ENCODE results near the gene ACOT13. TPM values are rescaled to one million over a fixed set of nuclear protein-coding genes. Genes with fewer than 3 reads are reported as not detected.

The ACOT13 gene
- total and polyA plus RNA-seq, 8 donors = 23.3 to 25.2 (median 24.4) TPM

GRCh38 chr6:24686408-24686807 is 19.5 kb downstream of the ACOT13 start:
- Histone ChIP-seq H3K9me3 (no peaks in the 10 kb centered on the region), H3K27ac (no peak overlapping the region), H3K36me3 (no peaks in the 10 kb centered on the region), H3K4me3 (no peak overlapping the region), H3K27me3 (no peaks in the 10 kb centered on the region), H3K4me1 (peaks cover 0 to 6% of the 10 kb centered on the region in 2 donors)
- no peak for TF ChIP-seq CTCF (IDR thresholded peaks at IDR 0.05)
- intact Hi-C loops (cut with DNase I) = no loop called here
- DNase-seq (no peak), ATAC-seq (no peak)

- Histone ChIP-seq H3K27me3 (no peaks in the 10 kb centered on the region), H3K27ac (no peak overlapping the region), H3K4me1 (peaks cover 0 to 6% of the 10 kb centered on the region in 2 donors), H3K9me3 (no peaks in the 10 kb centered on the region), H3K4me3 (no peak overlapping the region), H3K36me3 (no peaks in the 10 kb centered on the region)
- DNase-seq (no peak), ATAC-seq (no peak)
- TF ChIP-seq CTCF (IDR thresholded peaks at IDR 0.05) = no peak
- intact Hi-C loops (cut with DNase I) = no loop called here
These were observed 20.1 kb downstream of the ACOT13 start for GRCh38 chr6:24686946-24687345.

GRCh38 chr6:24689964-24690363 is 23.1 kb downstream of the ACOT13 start:
- TF ChIP-seq CTCF (IDR thresholded peaks at IDR 0.05) = no peak
- intact Hi-C loops (cut with DNase I) = loop anchor here in 1 of 2 donors (5.0 kb wide), 1 partner anchor 108 kb away; no protein-coding TSS in a partner anchor
- DNase-seq = no peak
- Histone ChIP-seq H3K9me3 (no peaks in the 10 kb centered on the region), H3K4me3 (no peak overlapping the region), H3K27ac (no peak overlapping the region), H3K4me1 (peaks cover 0 to 6% of the 10 kb centered on the region in 2 donors), H3K27me3 (no peaks in the 10 kb centered on the region), H3K36me3 (no peaks in the 10 kb centered on the region)
- ATAC-seq = no peak

- Histone ChIP-seq H3K9me3 (no peaks in the 10 kb centered on the region), H3K4me1 (peaks cover 0 to 6% of the 10 kb centered on the region in 2 donors), H3K4me3 (no peak overlapping the region), H3K36me3 (no peaks in the 10 kb centered on the region), H3K27me3 (no peaks in the 10 kb centered on the region), H3K27ac (no peak overlapping the region)
- intact Hi-C loops (cut with DNase I) = loop anchor here in 1 of 2 donors (5.0 kb wide), 1 partner anchor 108 kb away; no protein-coding TSS in a partner anchor
- DNase-seq (no peak), ATAC-seq (no peak)
- no peak for TF ChIP-seq CTCF (IDR thresholded peaks at IDR 0.05)
These were observed 23.7 kb downstream of the ACOT13 start for GRCh38 chr6:24690593-24690992.

GRCh38 chr6:24691550-24691949 is 24.7 kb downstream of the ACOT13 start:
- no peaks in the 10 kb centered on the region for H3K36me3 ChIP-seq
- no peak for ATAC-seq
- no peak for TF ChIP-seq CTCF (IDR thresholded peaks at IDR 0.05)
- no peak overlapping the region for H3K27ac ChIP-seq
- H3K27me3 ChIP-seq = no peaks in the 10 kb centered on the region
- no peak for DNase-seq
- H3K9me3 ChIP-seq = no peaks in the 10 kb centered on the region
- H3K4me3 ChIP-seq = no peak overlapping the region
- intact Hi-C loops (cut with DNase I) = loop anchor here in 1 of 2 donors (5.0 kb wide), 1 partner anchor 109 kb away; no protein-coding TSS in a partner anchor
- peaks cover 0 to 6% of the 10 kb centered on the region in 2 donors for H3K4me1 ChIP-seq

All from left lung (tissue), 10 donors.